SK-N-DZ (cell line): ENCODE measurements around the gene ATP1A3. TPM values are rescaled to one million over a fixed set of nuclear protein-coding genes. Genes with fewer than 3 reads are reported as not detected.
"Not testable (repeated sequence)": the region's sequence is repeated elsewhere in the genome, so short reads cannot be mapped to it uniquely, and the experiment has no call there.

ENCODE experiments used
- DNase-seq: peaks from one replicate; pipeline ENCODE4 v3.0.0-alpha.2; 2015; ENCODE audit warnings: low spot score
- polyA plus RNA-seq, 2 experiments: library from polyadenylated mRNA; depleted of rRNA; stranded (reverse); fragments of >200 nt; gene quantifications; 2 replicates each; pipeline ENCODE4 v1.2.3, GENCODE V29; 2014

The ATP1A3 gene
- polyA plus RNA-seq (2014; cell fraction: cytosol; rRNA removed): 59.1 and 60.5 TPM in 2 replicates
- polyA plus RNA-seq (2014; cell fraction: nucleus; rRNA removed): 28.8 and 38.0 TPM in 2 replicates

DNA sequence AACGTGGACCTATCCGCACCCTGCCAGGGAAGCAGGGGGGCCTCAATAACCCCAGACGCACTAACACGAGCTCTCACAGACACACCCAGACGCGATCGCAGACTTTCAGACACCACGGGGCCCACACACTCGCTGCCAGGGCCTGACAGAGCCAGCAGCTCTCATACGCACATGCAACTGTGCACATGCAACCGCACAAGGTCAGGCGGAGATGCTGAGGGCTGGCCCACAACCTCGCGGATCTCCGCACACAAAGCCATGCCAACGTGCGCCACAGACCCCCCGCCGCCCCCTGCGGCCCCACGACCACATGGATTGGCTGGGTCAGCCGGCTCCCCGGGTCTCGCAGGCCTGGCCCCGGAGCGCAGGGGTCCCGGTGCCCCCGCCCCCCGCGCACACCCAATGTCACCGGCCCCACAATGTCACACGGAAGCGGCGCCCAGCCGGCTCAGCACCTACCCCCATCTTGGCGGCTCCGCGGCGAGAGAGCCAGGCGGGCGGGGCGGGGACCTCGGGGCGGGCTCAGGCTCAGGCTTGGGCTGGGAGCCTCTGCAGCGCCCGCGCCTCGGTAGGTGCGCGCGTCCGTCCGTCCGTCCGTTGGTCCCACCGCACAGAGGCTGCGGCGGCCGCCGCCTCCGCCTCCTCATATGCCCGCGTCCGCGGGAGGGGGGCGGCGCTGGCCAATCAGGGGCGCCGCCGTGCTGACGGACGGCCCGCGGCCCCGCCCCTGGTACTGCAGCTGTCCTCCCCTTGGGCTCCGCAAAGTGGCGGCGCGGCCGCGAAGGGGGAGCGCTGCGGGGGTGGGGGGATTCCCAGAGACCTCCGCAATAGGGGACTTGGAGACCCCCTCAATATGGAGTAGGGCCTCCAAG, at the start of gene ATP1A3:
Gene ATP1A3 (minus strand): TSS at position 619 of the 872 bp plus-strand sequence. CDS start 154 bp downstream, at position 465.
- DNase-seq: peak; percentile 79

DNA sequence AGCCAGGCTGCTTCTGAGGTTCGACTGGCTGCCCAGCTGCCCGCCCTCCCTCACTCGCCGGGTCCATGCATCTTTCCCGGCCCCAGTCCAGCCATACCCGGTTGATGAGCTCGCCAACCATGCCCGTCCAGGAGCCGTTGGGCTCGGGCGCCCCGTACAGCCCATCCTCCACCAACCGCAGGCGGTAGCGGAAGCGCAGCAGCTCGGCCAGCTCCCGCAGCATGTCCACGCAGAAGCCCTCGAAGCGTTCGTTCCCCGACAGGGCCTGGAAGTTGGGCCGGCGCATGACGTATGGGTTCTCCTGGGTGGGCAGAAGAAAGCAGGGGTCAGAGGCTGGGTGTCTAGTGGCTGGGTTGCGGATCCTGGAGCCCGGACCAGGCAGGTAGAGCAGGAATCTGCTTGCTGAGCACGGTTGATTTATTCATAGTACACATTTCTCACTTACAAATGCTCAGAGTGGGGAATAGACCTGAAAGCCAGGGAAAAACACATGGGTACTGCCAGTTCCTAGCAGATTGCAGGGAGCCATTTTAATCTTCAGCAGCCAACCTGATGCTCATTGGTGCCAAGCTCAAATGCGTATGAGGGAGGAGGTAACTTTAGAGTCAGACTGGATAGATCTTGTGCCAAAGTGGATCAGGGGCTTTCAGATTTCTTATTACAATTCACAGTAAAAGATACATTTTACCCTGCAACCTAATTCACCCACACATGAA, 48.6 kb upstream of the ATP1A3 start:
- DNase-seq: no peak

DNA sequence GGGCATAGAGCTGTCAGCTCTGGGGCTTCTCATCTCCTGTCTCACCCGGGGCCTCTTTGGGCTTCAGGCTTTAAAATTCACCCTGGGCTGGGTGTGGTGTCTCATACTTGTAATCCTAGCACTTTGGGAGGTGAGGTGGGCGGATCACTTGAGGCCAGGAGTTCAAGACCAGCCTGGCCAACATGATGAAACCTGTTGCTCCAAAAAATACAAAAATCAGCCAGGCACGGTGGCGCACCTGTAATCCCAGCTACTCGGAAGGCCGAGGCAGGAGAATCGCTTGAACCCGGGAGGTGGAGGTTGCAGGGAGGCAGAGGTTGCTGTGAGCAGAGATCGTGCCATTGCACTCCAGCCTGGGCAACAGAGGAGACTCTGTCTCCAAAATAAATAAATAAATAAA, 46.5 kb upstream of the ATP1A3 start:
- not testable (repeated sequence) for DNase-seq

DNA sequence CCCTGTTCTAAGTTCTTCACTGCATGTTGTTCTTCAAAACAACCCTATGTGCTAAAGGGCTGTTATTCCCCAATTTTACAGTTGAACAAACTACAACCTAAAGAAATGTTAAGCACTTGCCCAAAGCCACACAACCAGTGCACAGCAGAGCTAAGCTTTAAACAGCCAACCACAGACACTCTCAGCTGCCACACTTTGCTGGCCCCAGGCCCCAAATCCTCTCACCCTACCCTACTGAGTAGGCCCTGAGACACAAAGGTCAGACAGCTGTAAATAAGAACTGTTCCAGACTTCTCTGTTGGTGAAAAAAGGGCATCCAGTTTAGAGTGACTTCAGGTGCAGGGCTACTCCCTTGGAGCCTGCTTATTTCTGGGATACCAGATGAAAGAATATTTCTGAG, 46.0 kb upstream of the ATP1A3 start:
- no peak for DNase-seq

DNA sequence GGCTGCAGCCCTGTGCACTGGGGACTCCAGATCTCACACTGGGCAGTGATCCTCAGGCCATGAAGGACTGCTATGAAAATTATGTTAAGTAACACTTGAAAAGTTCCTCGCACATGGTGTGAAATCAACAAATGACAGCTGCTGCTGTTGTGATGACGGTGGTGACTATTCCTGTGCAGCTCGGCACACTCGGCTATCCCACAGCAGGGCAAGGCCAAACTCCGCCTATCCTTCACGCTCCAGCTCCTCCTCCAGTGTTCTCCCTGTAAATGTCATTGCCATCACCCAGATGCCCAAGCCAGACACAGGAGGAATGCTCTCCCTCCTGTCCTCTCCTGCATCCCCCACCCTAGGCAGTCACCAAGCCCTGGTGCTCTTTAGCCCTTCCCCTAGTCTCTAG, 44.6 kb upstream of the ATP1A3 start:
- DNase-seq: no peak

DNA sequence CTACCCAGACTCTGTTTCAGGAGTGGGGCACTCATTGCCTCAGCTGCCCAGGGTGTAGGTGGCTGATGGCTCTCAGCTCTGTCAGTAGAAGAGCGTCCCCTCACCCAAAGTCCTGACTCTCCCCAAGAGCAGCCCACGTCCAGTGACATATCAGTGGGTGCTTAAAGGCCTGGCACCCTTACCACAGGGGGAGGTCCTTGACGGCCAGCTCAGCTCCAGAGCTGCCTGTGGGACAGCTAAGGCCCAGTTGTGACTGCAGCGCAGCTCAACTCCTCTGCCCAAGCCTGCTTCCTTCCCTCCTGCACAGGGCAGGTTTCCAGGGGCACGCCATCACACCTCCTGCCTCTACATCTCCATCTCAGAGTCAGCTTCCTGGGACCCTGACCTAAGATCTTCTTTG, 43.6 kb upstream of the ATP1A3 start:
- no peak for DNase-seq

DNA sequence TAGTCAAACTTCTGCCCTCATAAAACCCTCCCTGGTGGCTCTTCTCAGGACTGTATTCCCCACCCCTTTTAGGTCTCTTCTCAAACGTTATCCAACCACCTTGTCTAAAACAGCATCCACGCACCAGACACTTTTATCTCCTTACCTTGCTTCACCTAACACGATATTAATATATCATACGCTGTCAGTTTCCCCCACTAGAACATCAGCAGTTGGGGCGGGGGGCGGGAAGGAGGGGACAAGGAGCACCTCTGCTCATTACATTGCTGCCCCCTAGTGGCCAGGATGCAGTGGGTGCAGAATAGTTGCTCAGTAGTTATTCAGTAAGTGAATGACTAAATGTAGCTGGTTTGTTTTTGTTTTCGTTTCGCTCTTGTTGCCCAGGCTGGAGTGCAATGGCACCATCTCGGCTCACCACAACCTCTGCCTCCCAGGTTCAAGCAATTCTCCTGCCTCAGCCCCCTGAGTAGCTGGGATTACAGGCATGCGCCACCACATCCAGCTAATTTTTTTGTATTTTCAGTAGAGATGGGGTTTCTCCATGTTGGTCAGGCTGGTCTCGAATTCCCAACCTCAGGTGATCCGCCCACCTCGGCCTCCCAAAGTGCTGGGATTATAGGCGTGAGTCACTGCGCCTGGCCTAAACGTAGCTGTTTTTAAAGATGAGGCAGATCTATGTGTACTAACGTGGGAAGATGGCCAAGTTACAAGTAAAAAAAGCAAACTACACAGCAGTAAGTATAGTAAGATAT, 40.8 kb upstream of the ATP1A3 start:
- DNase-seq: peak; percentile 56

DNA sequence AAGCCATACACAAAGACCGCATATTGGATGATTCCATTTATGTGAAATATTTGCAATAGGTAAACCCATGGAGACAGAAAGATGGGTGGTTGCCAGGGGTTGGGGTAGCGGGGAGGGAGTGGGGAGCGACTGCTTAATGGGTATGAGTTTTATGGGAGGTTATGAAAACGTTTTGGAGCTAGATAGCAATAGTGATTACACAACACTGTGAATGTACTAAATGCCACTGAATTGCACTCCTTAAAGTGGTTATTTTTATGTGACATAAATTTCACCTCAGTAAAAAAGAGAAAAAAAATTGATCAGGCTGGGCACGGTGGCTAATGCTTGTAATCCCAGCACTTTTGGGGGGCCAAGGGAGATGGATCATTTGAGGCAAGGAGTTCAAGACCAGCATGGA, 39.4 kb upstream of the ATP1A3 start:
- DNase-seq: no peak

DNA sequence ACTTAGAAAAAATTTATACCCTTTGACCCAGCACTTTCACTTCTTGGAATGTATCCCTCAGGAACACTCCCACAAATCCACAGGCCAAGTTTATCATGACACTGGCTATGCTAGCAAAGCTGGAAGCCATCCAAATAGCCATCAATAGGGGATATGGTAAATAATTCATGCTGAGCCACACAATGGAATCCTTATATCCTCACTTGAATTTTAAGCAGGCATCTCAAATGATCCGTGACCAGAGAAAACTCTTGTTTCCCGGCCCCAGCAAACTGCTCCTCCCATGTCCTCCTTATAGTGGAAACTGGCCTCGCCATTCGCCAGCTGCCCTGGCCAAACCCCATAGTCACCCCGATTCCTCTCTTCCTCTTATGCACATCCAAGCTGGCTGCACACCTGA, 38.4 kb upstream of the ATP1A3 start:
- no peak for DNase-seq

DNA sequence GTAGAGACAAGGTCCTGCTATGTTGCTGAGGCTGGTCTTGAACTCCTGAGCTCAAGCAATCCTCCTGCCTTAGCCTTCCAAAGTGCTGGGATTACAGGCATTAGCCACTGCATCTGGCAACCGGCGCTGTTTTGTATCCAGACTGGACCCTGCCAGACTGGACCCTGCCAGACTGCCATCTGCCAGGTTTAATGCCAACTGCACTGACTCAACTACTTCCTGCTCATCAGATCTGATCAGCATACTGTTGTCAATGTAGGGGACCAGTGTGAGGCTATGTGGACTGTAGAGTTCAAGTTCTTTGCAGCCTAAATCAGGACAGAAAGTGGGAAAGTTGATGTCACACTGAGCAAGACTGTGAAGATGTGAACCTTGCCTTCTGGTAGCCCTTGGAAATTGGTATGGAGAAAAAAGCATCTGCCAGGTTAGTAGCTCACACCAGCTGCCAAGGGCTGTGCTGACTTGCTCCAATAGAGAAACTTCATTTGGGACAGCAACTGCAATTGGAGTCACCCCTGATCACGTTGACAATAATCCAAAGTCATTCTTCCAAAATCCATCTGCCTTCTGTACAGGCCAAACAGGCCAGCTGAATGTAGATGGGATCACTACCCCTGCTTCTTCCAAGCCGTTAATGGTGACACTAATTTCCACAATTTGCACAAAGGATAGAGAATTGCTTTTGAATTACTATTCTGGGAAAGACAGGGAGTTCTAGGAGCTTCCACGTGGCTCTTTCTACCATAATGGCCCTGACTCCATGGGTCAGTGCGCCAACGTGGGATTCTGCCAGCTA, 36.8 kb upstream of the ATP1A3 start:
- no peak for DNase-seq

DNA sequence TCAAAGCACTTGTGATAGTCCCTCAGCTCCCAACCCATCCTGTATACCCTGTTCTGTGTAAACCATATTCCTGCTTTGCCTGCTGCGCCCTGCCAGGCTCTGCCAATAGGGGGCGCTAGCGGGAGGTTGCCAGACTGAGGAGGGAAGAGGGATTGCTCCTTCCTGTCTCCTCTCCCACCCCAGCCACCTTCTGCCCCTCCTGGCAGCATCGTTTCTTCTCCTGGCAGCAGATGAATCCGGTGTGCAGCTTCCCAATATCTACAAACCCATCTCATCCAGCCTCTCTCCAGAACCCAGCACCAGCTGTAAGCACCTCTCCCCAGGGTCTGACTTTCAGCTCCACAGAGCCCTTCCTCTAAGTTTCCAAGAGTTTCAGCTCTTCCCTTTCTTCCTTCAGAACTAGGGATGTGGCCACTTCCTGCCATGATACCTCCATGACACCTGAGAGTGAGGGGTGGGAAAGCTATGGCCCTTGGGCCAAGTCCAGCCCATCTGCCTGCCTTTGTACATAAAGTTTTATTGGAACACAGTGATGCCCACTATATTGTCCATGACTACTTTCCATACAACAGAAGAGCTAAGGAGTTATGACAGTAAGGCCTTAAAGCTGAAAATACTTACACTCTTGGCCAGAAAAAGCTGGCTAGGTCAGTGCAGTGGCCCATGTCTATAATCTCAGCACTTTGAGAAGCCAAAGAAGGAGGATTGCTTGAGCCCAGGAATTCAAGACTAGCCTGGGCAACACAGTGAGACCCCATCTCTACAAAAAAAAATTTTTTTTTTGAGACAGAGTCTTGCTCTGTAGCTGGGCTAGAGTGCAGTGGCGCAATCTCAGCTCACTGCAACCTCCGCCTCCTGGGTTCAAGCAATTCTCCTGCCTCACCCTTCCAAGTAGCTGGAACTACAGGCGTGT, 34.5 kb upstream of the ATP1A3 start:
- DNase-seq: peak; percentile 29

DNA sequence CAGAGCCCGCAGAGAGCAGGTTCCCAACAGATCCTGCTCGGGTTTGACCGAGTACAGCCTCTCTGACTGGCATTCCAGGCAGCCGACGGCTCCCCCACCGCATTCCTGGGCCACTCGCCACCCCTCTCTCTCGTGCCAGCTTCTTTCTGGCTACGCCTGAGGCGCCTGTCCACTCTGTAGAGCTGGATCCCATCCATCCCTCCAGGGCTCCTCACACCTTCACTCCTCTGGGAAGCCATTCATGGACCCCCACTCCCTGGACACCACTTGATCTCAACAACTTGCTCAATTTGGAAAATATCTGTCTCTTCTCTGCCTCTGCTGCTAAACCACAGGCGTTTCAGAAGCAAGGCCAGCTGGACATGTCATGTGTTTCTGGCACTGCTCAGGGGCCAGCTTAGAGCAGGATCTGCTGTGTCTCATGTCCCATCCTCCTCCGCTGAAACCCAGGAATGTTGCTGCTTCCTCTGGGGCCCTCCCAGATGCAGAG, 30.6 kb upstream of the ATP1A3 start:
- no peak for DNase-seq

DNA sequence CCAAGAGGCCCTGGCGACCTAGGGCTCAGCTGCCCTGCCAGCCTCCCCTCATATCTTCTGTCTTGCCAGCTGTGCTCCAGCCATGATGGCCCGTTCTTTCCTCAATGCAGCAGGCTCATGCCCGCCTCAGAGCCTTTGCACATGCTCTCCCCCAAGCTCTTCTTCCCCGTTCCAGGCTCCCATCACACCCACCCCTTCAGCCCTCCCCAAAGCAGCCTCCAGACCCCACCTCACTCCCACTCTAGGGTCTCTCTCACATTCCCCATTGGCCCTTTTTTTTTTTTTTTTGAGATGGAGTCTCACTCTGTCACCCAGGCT, 29.9 kb upstream of the ATP1A3 start:
- no peak for DNase-seq

DNA sequence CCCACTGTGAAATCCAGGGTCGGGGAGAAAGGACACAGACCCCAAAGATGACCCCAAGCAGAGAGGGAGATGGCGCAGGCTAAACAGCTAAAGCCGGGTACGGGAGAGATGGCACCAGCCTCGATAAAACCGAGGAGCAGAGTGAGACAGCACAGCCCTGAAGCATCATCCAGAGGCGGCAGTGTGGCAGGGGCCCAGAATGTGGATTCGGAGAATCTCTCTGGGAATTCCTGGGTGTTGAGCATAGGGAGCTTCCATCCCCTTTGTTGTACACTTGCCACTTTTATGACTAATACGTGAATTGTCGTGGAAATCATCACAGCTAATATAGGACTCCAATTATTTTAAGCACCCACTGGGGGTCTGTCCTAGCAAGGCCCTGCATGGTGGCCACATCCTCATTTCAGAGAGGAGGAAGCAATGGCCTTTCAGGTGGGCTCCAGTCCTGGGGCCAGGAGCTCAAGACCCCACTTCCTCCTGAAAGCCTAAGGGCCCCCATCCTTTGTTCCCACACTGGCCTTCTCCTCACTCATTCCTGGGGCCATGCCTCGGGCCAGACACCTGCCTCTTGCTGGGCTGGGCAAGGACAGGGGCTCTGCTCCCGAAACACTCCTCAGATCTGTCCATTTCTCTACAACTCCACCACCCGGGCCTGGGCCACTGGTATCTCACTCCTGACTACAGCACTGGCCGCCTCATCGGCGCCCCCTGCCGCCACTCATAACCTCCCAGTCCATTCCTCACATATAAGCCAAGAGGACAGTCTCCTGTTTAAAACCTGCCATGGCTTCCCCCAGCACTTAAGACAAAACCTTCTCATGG, 29.3 kb upstream of the ATP1A3 start:
- peak; percentile 26 for DNase-seq

DNA sequence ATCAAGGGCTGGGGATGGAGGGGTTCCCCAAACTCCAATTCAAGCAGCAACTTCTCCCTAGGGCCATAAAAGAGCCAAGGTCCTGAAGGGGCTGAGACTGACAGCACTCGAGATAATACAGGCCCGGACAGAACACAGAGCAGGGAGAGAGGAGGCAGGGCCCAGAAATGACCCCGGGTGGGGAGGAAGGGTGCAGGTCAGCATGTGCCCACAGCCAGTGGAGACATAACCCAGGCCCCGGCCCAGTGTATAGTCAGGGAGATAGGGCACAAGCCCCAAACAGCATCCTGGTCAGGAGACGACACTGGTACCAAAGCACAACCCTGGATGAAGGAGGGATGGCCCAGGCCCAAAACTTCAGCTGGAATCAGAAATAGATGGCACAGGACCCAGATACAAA, 28.6 kb upstream of the ATP1A3 start:
- DNase-seq: no peak

DNA sequence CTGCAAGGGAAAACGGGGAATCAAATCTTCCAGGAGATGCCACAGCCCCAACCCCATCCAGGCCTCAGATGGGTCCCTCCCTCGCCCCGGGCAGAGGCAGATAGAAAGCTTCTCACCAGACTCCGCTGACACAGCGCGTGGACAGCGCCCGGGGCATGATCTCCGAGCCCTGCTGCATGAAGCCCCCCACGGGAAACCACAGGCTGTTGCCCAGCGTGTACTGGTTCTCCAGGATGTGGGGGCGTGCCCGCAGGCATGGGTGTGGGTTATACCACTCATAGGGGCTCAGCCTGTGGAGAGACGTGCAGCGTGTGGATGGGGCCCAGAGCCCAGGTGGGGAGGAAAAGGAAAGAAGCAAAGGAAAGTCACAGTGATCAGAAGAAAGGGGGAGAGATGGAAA, 27.2 kb upstream of the ATP1A3 start:
- no peak for DNase-seq

DNA sequence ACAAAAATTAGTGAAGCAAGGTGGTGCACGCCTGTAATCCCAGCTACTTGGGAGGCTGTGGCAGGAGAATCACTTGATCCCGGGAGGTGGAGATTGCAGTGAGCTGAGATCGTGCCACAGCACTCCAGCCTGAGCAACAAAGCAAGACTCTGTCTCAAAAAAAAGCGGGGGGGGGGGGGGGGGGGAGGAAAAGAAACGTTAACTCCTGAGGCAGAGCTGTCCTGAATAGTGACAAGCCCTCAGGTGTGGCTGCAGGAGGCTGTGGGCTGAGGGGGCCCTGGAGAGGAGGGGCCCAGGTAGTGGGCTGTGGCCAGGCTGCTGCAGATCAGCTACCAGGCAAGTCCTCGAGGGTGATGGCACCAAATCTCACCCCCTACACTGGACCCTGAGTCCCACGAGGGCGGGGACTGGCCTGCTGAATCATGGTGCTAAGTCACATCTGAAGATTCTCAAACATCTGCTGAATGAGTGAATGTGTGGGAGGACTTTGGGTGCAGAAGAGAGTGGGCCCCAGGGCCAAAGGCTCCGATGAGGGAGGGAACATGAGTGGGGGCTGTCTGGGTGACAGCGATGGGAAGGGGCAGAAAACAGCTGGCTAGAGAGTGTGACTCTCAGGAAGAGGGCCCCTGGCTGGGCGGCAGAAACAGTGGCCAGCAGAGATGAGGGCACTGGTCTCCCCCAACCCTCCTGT, 24.6 kb upstream of the ATP1A3 start:
- no peak for DNase-seq

DNA sequence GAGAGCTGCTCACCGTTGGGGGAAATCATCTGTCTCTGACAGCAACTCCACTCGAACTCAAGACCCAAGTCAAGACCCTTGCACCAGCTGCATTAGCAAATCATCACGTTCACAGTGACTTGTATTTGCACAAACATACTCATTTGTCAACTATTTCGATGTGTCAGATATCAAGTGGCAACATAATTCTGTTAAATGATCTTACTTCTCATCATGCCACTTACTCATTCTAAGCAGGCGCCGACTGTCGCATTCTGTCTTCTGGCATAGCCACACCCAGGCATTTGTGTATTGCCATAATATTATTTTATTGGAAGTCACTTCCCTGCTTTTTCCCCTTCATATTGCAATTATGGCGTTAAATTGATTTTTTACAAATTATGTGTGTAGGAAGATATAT, 23.0 kb upstream of the ATP1A3 start:
- no peak for DNase-seq

DNA sequence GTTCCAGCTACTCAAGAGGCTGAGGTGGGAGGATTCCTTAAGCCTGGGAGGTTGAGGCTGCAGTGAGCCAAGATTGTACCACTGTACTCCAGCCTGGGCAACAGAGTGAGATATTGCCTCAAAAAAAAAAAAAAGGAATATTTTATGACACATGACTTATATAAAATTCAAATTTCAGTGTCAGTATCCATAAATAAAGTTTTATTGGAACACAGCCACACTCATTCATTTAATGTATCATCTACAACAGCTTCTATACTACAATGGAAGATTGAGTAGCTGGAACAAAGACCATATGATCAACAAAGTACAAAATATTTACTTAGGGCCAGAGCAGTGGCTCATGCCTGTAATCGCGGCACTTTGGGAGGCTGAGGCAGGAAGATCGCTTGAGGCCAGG, 18.7 kb upstream of the ATP1A3 start:
- not testable (repeated sequence) for DNase-seq
